Panc1 (cell line): ENCODE measurements around the gene CTR9. TPM values are rescaled to one million over a fixed set of nuclear protein-coding genes. Genes with fewer than 3 reads are reported as not detected.

Experiments
- ATAC-seq: fragments of 200-7000 bp; cut with Tn5 transposase; 2 replicates; pipeline ENCODE4 v1.9.1; 2020; ENCODE audit warnings: mild to moderate bottlenecking, moderate library complexity
- BruUV-seq: library from RNA; stranded (reverse); fragments of 400-500 nt; replicated peaks from 2 replicates; lab custom pipeline; 2021; lab: Mats Ljungman, UMichigan
- CTCF ChIA-PET: fragments of 300-600 bp; sonication (Branson Sonifier 250); formaldehyde crosslinking; loops from one replicate; lab custom pipeline; 2022; ENCODE audit warnings: antibody characterized with exemption; lab: Charles Lee
- POLR2A ChIA-PET: fragments of 300-600 bp; sonication (Branson Sonifier 250); formaldehyde crosslinking; loops from one replicate; lab custom pipeline; 2022; ENCODE audit warnings: antibody characterized with exemption; lab: Charles Lee
- DNase-seq: peaks from one replicate; pipeline ENCODE4 v3.0.0-alpha.2; 2010; ENCODE audit warnings: low read depth, low spot score
- H3K27ac ChIP-seq: 2 replicates; pipeline ENCODE4 v1.5.1; 2011; ENCODE audit warnings: mild to moderate bottlenecking, low read length, inconsistent platforms
- H3K27me3 ChIP-seq: fragments of 200-500 bp; sonication (Bioruptor generic); 2 replicates; pipeline ENCODE4 v1.6.0; 2014; ENCODE audit warnings: low read length, inconsistent platforms; ENCODE audit not compliant: control insufficient read depth, insufficient read depth
- H3K36me3 ChIP-seq: fragments of 200-500 bp; sonication (Bioruptor generic); 2 replicates; pipeline ENCODE4 v1.5.1; 2014; ENCODE audit warnings: inconsistent platforms, mild to moderate bottlenecking, low read length, moderate library complexity; ENCODE audit not compliant: control insufficient read depth, insufficient read depth
- H3K4me1 ChIP-seq: 2 replicates; pipeline ENCODE4 v1.5.1; 2011; ENCODE audit warnings: inconsistent platforms, mild to moderate bottlenecking, low read length, moderate library complexity; ENCODE audit not compliant: control insufficient read depth, insufficient read depth
- H3K4me3 ChIP-seq, 2 experiments: 2 replicates each; pipeline ENCODE4 v1.5.1; 2011 to 2012; ENCODE audit warnings: low read depth in 2 of 2, low read length in 2 of 2, mild to moderate bottlenecking in 2 of 2, inconsistent platforms in 1 of 2, moderate library complexity in 1 of 2
- H3K9me3 ChIP-seq: fragments of 200-500 bp; sonication (Bioruptor generic); 2 replicates; pipeline ENCODE4 v1.5.1; 2014; ENCODE audit warnings: low read depth, mild to moderate bottlenecking, inconsistent platforms, low read length, moderate library complexity; ENCODE audit not compliant: control insufficient read depth, insufficient read depth
- POLR2AphosphoS5 ChIP-seq: IDR thresholded peaks from 2 replicates; pipeline ENCODE4 v1.6.1; 2012; ENCODE audit warnings: mild to moderate bottlenecking, low read depth, low read length, moderate library complexity
- REST ChIP-seq, 2 experiments: IDR thresholded peaks; 2 replicates each; pipeline ENCODE4 v1.6.1; 2011 to 2012; ENCODE audit warnings: low read depth in 2 of 2, control low read depth in 1 of 2, low read length in 1 of 2, mild to moderate bottlenecking in 1 of 2, moderate library complexity in 1 of 2; ENCODE audit not compliant: insufficient read depth in 1 of 2
- SIN3A ChIP-seq: IDR thresholded peaks from 2 replicates; pipeline ENCODE4 v1.6.1; 2012; ENCODE audit warnings: low read depth, mild to moderate bottlenecking, low read length, moderate library complexity, borderline replicate concordance; ENCODE audit not compliant: insufficient read depth
- TCF7L2 ChIP-seq: IDR thresholded peaks from 2 replicates; pipeline ENCODE4 v1.6.1; 2011; ENCODE audit warnings: mild to moderate bottlenecking, low read depth, low read length, inconsistent platforms
- in situ Hi-C: cut with HindIII; loops from 2 replicates; pipeline ENCODE4 v1.10.0; 2016; ENCODE audit warnings: low sequenced_read_pairs, low pct_unique_long_range_greater_than_20kb
- intact Hi-C: fragments of 100-400 bp; cut with micrococcal nuclease; formaldehyde crosslinking; loops from one replicate; pipeline ENCODE4 v1.10.0; 2022; ENCODE audit not compliant: unreplicated experiment
- total RNA-seq: library from RNA; stranded (reverse); gene quantifications from one replicate; pipeline ENCODE4 v1.2.1, GENCODE V29; 2021; ENCODE audit not compliant: unreplicated experiment
- TF ChIP-seq, protein P1 (sequence below): fragments of 450-650 bp; IDR thresholded peaks from 2 replicates; pipeline ENCODE4 v1.5.1; 2017; ENCODE audit warnings: mild to moderate bottlenecking

CTR9 gene
- total RNA-seq, 1 experiment from 2014 or later: 60.1 TPM

DNA sequence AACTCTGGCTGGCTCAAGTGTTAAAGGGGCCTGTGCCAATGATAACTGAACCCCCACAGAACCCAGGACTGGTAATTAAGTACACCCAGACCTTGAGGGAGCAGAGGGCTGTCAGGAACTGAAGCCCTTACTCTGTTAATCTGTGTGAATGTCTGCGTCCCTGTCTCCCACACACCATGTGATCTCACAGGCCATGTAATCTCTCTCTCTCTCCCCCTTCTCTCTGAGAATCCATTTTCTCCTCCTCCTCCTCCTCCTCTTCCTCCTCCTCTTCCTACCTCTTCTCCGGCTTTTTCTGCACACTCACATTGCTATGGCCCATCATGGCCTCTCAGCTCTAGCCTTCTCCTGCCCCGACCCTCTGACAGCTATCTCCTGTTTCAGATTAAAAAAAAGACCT is 42.9 kb upstream of the CTR9 start:
- ChIA-PET CTCF (no interaction called here), POLR2A (no interaction called here)
- H3K36me3 ChIP-seq: no peaks in the 10 kb centered on the region
- no TSS peak for BruUV-seq
- H3K27me3 ChIP-seq: peaks cover 3% of the 10 kb centered on the region; the same call in 1 of the 2 replicates
- no peaks in the 10 kb centered on the region for H3K9me3 ChIP-seq
- no peak for DNase-seq
- H3K4me3 ChIP-seq: no peak overlapping the region
- in situ Hi-C loops: no loop called here
- no peak overlapping the region for H3K27ac ChIP-seq
- intact Hi-C loops: no loop called here
- no peaks in the 10 kb centered on the region for H3K4me1 ChIP-seq
- no peak for TF ChIP-seq REST (IDR thresholded peaks at IDR 0.05; ENCODE audit: insufficient read depth in 1 of 2, low read depth in 2 of 2, low read length in 1 of 2)
- no peak for TF ChIP-seq POLR2AphosphoS5
- no peak for TF ChIP-seq SIN3A
- TF ChIP-seq, protein P1, sequence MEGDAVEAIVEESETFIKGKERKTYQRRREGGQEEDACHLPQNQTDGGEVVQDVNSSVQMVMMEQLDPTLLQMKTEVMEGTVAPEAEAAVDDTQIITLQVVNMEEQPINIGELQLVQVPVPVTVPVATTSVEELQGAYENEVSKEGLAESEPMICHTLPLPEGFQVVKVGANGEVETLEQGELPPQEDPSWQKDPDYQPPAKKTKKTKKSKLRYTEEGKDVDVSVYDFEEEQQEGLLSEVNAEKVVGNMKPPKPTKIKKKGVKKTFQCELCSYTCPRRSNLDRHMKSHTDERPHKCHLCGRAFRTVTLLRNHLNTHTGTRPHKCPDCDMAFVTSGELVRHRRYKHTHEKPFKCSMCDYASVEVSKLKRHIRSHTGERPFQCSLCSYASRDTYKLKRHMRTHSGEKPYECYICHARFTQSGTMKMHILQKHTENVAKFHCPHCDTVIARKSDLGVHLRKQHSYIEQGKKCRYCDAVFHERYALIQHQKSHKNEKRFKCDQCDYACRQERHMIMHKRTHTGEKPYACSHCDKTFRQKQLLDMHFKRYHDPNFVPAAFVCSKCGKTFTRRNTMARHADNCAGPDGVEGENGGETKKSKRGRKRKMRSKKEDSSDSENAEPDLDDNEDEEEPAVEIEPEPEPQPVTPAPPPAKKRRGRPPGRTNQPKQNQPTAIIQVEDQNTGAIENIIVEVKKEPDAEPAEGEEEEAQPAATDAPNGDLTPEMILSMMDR: no peak
- ATAC-seq: no peak

DNA sequence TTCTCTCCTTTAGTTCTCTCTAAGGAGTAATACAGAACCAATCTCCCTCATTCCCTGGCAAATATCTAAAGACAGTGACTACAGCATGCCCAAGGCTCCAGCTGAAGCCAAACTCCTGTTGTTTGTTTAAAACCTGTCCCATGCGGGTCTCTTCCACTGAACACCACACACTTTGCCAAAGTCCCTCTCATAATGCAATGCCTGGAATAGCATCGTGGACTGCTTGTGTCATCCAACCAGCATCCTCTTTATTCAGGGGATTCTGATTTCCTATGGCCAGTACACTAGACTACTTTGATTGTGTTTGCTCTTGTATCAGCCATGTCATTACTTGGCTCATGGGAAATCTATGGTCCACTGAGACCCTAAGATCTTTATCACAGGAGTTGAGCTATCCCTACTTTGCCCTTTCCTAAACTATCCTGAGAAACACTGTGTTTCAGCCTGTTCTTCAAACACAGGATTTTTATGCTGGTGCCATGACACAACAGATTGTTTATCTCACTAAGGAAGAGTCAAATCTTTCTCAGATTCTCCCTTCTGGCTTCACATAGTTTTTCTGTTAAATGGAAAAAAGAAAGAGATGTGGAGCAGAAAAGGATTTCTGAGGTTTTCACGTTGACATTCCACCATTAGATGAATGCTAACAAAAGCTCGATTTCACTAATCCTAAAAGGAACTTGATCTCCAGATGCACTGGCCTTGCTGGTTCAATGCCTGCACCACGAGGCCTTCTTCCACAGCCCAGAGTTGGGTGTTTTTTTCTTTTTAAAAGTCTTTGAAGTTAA is 41.6 kb upstream of the CTR9 start:
- CTCF ChIA-PET: no interaction called here
- no TSS peak for BruUV-seq
- H3K36me3 ChIP-seq: no peaks in the 10 kb centered on the region
- no peaks in the 10 kb centered on the region for H3K9me3 ChIP-seq
- peaks cover 3% of the 10 kb centered on the region; the same call in 1 of the 2 replicates for H3K27me3 ChIP-seq
- intact Hi-C loops: no loop called here
- in situ Hi-C loops: no loop called here
- POLR2A ChIA-PET: no interaction called here
- no peak overlapping the region for H3K27ac ChIP-seq
- H3K4me3 ChIP-seq: no peak overlapping the region
- DNase-seq (no peak), ATAC-seq (0 out of 2 replicates have a peak, but pooled peaks have one; percentile 36)
- H3K4me1 ChIP-seq: no peaks in the 10 kb centered on the region
- TF ChIP-seq, protein P1: no peak
- TF ChIP-seq POLR2AphosphoS5: no peak
- TF ChIP-seq TCF7L2: no peak
- no peak for TF ChIP-seq REST (IDR thresholded peaks at IDR 0.05; ENCODE audit: insufficient read depth in 1 of 2, low read depth in 2 of 2, low read length in 1 of 2)
- no peak for TF ChIP-seq SIN3A
